Mononuclear cell (primary cell): ENCODE measurements around the gene B4GALT6. TPM values are rescaled to one million over a fixed set of nuclear protein-coding genes. Genes with fewer than 3 reads are reported as not detected.

ENCODE experiments used
- H3K27me3 ChIP-seq: 2 replicates; pipeline ENCODE4 v1.6.0; 2011; ENCODE audit warnings: low read length, control low read depth; ENCODE audit not compliant: insufficient read depth
- H3K4me1 ChIP-seq: 2 replicates; pipeline ENCODE4 v1.5.1; 2011; ENCODE audit warnings: mild to moderate bottlenecking, low read length, control low read depth; ENCODE audit not compliant: insufficient read depth
- H3K4me3 ChIP-seq: 2 replicates; pipeline ENCODE4 v1.5.1; 2011; ENCODE audit warnings: mild to moderate bottlenecking, low read length, moderate library complexity
- H3K9me3 ChIP-seq: 2 replicates; pipeline ENCODE4 v1.5.1; 2011; ENCODE audit warnings: low read depth, mild to moderate bottlenecking, control low read depth, low read length
- total RNA-seq: library from RNA; depleted of rRNA; stranded (reverse); fragments of >200 nt; gene quantifications from one replicate; pipeline ENCODE4 v1.2.3, GENCODE V29; 2012

The B4GALT6 gene
- total RNA-seq, 1 donor = 1.0 TPM

GRCh38 chr18:31679791-31680432 is 4.5 kb downstream of the B4GALT6 start:
- H3K27me3 ChIP-seq = peaks cover 5% of the 10 kb centered on the region
- H3K9me3 ChIP-seq = no peaks in the 10 kb centered on the region
- no peak overlapping the region for H3K4me3 ChIP-seq
- H3K4me1 ChIP-seq = peaks cover 28% of the 10 kb centered on the region

GRCh38 chr18:31679133-31679742 is 5.1 kb downstream of the B4GALT6 start:
- Histone ChIP-seq H3K4me3 (no peak overlapping the region), H3K9me3 (no peaks in the 10 kb centered on the region), H3K4me1 (peaks cover 26% of the 10 kb centered on the region), H3K27me3 (peaks cover 5% of the 10 kb centered on the region)

- H3K4me1 ChIP-seq = peaks cover 19% of the 10 kb centered on the region
- peaks cover 5% of the 10 kb centered on the region for H3K27me3 ChIP-seq
- H3K4me3 ChIP-seq = no peak overlapping the region
- no peaks in the 10 kb centered on the region for H3K9me3 ChIP-seq
Measured at GRCh38 chr18:31678425-31678824, 6.0 kb downstream of the B4GALT6 start.

GRCh38 chr18:31677592-31677991 is 6.8 kb downstream of the B4GALT6 start:
- no peaks in the 10 kb centered on the region for H3K27me3 ChIP-seq
- peaks cover 19% of the 10 kb centered on the region for H3K4me1 ChIP-seq
- H3K4me3 ChIP-seq = no peak overlapping the region
- no peaks in the 10 kb centered on the region for H3K9me3 ChIP-seq

- no peak overlapping the region for H3K4me3 ChIP-seq
- peaks cover 19% of the 10 kb centered on the region for H3K4me1 ChIP-seq
- no peaks in the 10 kb centered on the region for H3K27me3 ChIP-seq
- H3K9me3 ChIP-seq = no peaks in the 10 kb centered on the region
Measured at GRCh38 chr18:31675404-31675803, 9.0 kb downstream of the B4GALT6 start.

- Histone ChIP-seq H3K9me3 (no peaks in the 10 kb centered on the region), H3K4me1 (peaks cover 3% of the 10 kb centered on the region), H3K4me3 (no peak overlapping the region), H3K27me3 (no peaks in the 10 kb centered on the region)
Measured at GRCh38 chr18:31672628-31673135, 11.7 kb downstream of the B4GALT6 start.

GRCh38 chr18:31671951-31672350 is 12.4 kb downstream of the B4GALT6 start:
- Histone ChIP-seq H3K27me3 (no peaks in the 10 kb centered on the region), H3K4me1 (no peaks in the 10 kb centered on the region), H3K9me3 (no peaks in the 10 kb centered on the region), H3K4me3 (no peak overlapping the region)

- Histone ChIP-seq H3K27me3 (no peaks in the 10 kb centered on the region), H3K9me3 (no peaks in the 10 kb centered on the region), H3K4me3 (no peak overlapping the region), H3K4me1 (no peaks in the 10 kb centered on the region)
Measured at GRCh38 chr18:31669541-31669940, 14.8 kb downstream of the B4GALT6 start.

- H3K4me1 ChIP-seq = no peaks in the 10 kb centered on the region
- H3K9me3 ChIP-seq = no peaks in the 10 kb centered on the region
- no peaks in the 10 kb centered on the region for H3K27me3 ChIP-seq
- no peak overlapping the region for H3K4me3 ChIP-seq
Measured at GRCh38 chr18:31667185-31667584, 17.2 kb downstream of the B4GALT6 start.

- Histone ChIP-seq H3K4me3 (no peak overlapping the region), H3K9me3 (no peaks in the 10 kb centered on the region), H3K27me3 (no peaks in the 10 kb centered on the region), H3K4me1 (no peaks in the 10 kb centered on the region)
Measured at GRCh38 chr18:31666055-31666454, 18.3 kb downstream of the B4GALT6 start.

- no peaks in the 10 kb centered on the region for H3K9me3 ChIP-seq
- no peak overlapping the region for H3K4me3 ChIP-seq
- no peaks in the 10 kb centered on the region for H3K27me3 ChIP-seq
Measured at GRCh38 chr18:31664101-31664500, 20.3 kb downstream of the B4GALT6 start.

GRCh38 chr18:31661965-31662364 is 22.4 kb downstream of the B4GALT6 start:
- H3K9me3 ChIP-seq = no peaks in the 10 kb centered on the region
- H3K4me1 ChIP-seq = peaks cover 9% of the 10 kb centered on the region
- no peaks in the 10 kb centered on the region for H3K27me3 ChIP-seq
- H3K4me3 ChIP-seq = no peak overlapping the region

More at GRCh38 chr18:31664101-31664500, 20.3 kb downstream of the B4GALT6 start:
- peaks cover 8% of the 10 kb centered on the region for H3K4me1 ChIP-seq

GRCh38 chr18:31660763-31661162 is 23.6 kb downstream of the B4GALT6 start:
- no peaks in the 10 kb centered on the region for H3K27me3 ChIP-seq
- peaks cover 9% of the 10 kb centered on the region for H3K4me1 ChIP-seq
- no peak overlapping the region for H3K4me3 ChIP-seq
- no peaks in the 10 kb centered on the region for H3K9me3 ChIP-seq

GRCh38 chr18:31659576-31660177 is 24.7 kb downstream of the B4GALT6 start:
- Histone ChIP-seq H3K9me3 (no peaks in the 10 kb centered on the region), H3K4me3 (no peak overlapping the region), H3K4me1 (peaks cover 9% of the 10 kb centered on the region), H3K27me3 (no peaks in the 10 kb centered on the region)

GRCh38 chr18:31658670-31659575 is 25.5 kb downstream of the B4GALT6 start:
- Histone ChIP-seq H3K4me3 (no peak overlapping the region), H3K4me1 (peaks cover 9% of the 10 kb centered on the region), H3K27me3 (no peaks in the 10 kb centered on the region), H3K9me3 (no peaks in the 10 kb centered on the region)
